Measurements from ENCODE around the gene MTOR.
"Not testable (repeated sequence)": the region's sequence is repeated elsewhere in the genome, so short reads cannot be mapped to it uniquely, and the experiment has no call there.

MTOR gene

GRCh38 chr1:11100149-11100493 is 162.2 kb downstream of the MTOR start:
- no peak for DNase-seq

GRCh38 chr1:11099310-11100148 is 162.8 kb downstream of the MTOR start, which contains the start of gene EXOSC10:
TSS of gene EXOSC10 (minus strand) at chr1:11099869. CDS start at chr1:11099831, 38 bp downstream.
- DNase-seq, result peak; percentile 75

- no peak for DNase-seq
Observed at GRCh38 chr1:11098931-11099309, 163.4 kb downstream of the MTOR start.

GRCh38 chr1:11083784-11084183 is 178.6 kb downstream of the MTOR start:
- not testable (repeated sequence) for DNase-seq

GRCh38 chr1:11080931-11081330 is 181.4 kb downstream of the MTOR start:
- no peak for DNase-seq

- no peak for DNase-seq
Observed at GRCh38 chr1:11078631-11079030, 183.7 kb downstream of the MTOR start.

GRCh38 chr1:11073398-11073797 is 189.0 kb downstream of the MTOR start:
- not testable (repeated sequence) for DNase-seq

- peak; percentile 18 for DNase-seq
Observed at GRCh38 chr1:11072216-11072917, 190.0 kb downstream of the MTOR start.

GRCh38 chr1:11071463-11072215 is 190.7 kb downstream of the MTOR start:
- DNase-seq, result peak; percentile 18

GRCh38 chr1:11070876-11071275 is 191.5 kb downstream of the MTOR start:
- no peak for DNase-seq

- DNase-seq, result no peak
Observed at GRCh38 chr1:11068600-11069473, 193.5 kb downstream of the MTOR start.

- DNase-seq, result no peak
Observed at GRCh38 chr1:11067716-11068599, 194.4 kb downstream of the MTOR start.

GRCh38 chr1:11065796-11066195 is 196.6 kb downstream of the MTOR start:
- DNase-seq, result no peak

- no peak for DNase-seq
Observed at GRCh38 chr1:11064942-11065341, 197.4 kb downstream of the MTOR start.

- not testable (repeated sequence) for DNase-seq
Observed at GRCh38 chr1:11063937-11064537, 198.3 kb downstream of the MTOR start.

GRCh38 chr1:11062965-11063401 is 199.4 kb downstream of the MTOR start:
- DNase-seq, result no peak

- no peak for DNase-seq
Observed at GRCh38 chr1:11061652-11062365, 200.5 kb downstream of the MTOR start.

GRCh38 chr1:11059968-11060830 is 202.2 kb downstream of the MTOR start, which contains the start of gene SRM:
TSS of gene SRM (minus strand) at chr1:11060018. CDS start at chr1:11059943, 75 bp downstream.
- DNase-seq, result peak; percentile 78
